Adrenal gland (tissue), 5 donors: ENCODE data around the gene QTRT2.

Experiments used
- POLR2A ChIP-seq, 2 donors: fragments of 450-650 bp; IDR thresholded peaks; one replicate each; pipeline ENCODE4 v1.6.1; 2017; ENCODE audit warnings: antibody characterized with exemption in 2 of 2, mild to moderate bottlenecking in 2 of 2, moderate library complexity in 1 of 2
- TF ChIP-seq, protein P1 (sequence below), 6 experiments: fragments of 450-650 bp in 4 of 6; fragments of 200-600 bp in 2 of 6; sonication (generic) in 1 of 6; IDR thresholded peaks; 1 replicate in 5 of 6; 2 replicates in 1 of 6; pipeline versions ENCODE4 v1.5.1 to v1.8.0; 2016 to 2021; ENCODE audit warnings: antibody characterized with exemption in 6 of 6, mild to moderate bottlenecking in 2 of 6, moderate library complexity in 1 of 6
- donor health status: DM: no; HTN: no; CAD: no.

DNA sequence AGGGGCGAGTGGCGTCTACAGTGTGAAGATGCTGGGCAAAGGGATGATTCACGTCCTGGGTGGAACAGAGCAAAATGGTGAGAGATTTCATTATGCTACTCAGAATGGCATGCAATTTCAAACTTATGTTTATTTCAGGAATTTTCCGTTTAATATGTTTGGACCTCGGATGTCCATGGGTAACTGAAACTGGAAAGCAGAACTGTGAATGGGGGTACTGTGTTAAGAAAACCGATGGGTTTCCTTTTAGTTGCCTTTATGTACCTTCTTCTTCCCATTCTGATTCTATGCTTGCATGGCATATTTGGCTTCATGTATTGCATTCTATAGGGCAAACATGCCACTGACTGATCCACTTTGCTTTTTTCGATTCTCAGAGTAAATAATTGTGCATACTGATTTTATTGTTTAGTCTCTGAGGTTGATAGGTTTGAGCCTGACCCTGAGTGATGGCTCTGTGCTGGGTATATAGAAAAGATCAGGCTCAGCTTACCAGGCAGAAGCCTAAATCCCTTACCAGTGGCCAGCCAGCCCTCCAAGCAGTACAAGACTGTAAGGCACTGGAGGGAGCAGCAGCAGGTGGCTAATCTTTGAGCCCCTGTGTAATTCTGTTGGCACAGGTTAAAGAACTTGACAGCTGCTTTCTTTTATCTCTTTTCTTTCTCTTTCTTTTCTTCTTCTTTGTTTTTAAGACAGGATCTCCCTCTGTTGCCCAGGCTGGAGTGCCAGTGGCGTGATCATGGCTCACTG is 4.5 kb downstream of the QTRT2 start:
- TF ChIP-seq, protein P1, sequence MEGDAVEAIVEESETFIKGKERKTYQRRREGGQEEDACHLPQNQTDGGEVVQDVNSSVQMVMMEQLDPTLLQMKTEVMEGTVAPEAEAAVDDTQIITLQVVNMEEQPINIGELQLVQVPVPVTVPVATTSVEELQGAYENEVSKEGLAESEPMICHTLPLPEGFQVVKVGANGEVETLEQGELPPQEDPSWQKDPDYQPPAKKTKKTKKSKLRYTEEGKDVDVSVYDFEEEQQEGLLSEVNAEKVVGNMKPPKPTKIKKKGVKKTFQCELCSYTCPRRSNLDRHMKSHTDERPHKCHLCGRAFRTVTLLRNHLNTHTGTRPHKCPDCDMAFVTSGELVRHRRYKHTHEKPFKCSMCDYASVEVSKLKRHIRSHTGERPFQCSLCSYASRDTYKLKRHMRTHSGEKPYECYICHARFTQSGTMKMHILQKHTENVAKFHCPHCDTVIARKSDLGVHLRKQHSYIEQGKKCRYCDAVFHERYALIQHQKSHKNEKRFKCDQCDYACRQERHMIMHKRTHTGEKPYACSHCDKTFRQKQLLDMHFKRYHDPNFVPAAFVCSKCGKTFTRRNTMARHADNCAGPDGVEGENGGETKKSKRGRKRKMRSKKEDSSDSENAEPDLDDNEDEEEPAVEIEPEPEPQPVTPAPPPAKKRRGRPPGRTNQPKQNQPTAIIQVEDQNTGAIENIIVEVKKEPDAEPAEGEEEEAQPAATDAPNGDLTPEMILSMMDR (IDR thresholded peaks at IDR 0.05): no peak
- no peak for TF ChIP-seq POLR2A (IDR thresholded peaks at IDR 0.05)
